ENCODE results near the gene AGBL4.

Gene AGBL4

DNA sequence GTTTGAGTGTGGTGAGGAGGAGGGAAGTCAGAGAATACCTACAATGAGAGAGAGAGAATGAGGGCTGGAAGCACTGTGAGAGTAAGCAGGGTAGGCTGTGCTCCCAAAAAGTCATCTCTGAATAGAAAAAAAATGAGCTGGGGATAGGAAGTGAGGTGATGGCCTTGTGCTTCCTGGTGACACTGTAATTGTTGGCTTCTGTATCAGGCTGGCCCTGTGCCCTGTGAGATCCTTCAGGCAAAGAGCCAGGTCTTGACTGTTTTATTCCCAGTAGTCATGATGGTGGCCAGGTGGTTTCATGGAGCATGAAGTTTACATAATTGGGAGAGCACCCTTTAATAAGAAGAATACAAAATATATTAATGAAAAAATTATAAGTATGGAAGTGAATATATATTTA lies 1531.4 kb downstream of the AGBL4 start:
- no peak for DNase-seq (ENCODE audit: low read depth, low spot score)

DNA sequence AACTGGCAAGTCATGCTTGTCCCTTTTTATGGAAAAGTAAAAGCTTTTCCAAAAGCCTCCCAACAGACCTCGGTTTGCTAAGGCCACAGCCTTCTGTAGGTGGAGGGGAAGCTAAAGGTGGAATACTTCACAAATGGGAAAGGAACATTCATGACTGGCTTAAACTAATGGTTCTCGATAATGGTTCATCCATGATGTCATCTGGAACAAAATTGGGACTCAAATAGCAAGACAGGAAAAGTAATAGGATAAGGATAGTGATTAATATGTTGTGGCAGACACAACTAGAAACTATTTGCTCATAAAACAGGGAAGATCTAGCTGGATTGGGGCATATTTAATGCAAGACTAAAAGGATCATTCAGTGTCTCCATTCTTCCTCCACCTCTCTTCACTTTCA lies 1535.0 kb downstream of the AGBL4 start:
- no peak for DNase-seq (ENCODE audit: low read depth, low spot score)
